HG02852 (cell line): Measurements from ENCODE around the gene NAV2.
"Not testable (repeated sequence)": the region's sequence is repeated elsewhere in the genome, so short reads cannot be mapped to it uniquely, and the experiment has no call there.

ENCODE experiments used
- ATAC-seq: cut with Tn5 transposase; IDR thresholded peaks from one replicate; pipeline ENCODE4 v1.9.1; 2021; ENCODE audit warnings: mild to moderate bottlenecking, moderate library complexity; ENCODE audit not compliant: unreplicated experiment

The NAV2 gene

DNA sequence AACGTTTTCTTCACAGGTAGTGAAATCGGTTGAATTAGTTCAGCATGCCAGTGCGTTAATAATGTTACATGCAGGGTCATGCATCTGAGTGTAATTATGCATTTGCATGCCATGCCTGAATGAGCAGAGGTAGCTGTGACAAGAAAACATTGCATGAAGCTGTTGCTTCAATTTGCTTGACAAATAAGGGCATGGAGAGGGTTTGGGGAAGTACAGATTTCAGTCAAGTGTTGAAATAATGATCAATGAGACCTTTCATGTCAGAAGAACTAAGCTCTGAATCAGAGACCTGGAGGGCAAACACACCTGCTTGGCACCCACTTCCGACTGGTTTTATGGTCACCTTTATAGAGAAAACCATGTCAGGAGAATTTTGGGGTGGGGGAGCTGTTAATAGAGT is 226.2 kb downstream of the NAV2 start:
- ATAC-seq = peak; percentile 43

- peak; percentile 54 for ATAC-seq
Measured at GRCh38 chr11:19939415-19939929, 226.8 kb downstream of the NAV2 start.

- ATAC-seq = no peak
Measured at GRCh38 chr11:19940831-19941230, 228.2 kb downstream of the NAV2 start.

DNA sequence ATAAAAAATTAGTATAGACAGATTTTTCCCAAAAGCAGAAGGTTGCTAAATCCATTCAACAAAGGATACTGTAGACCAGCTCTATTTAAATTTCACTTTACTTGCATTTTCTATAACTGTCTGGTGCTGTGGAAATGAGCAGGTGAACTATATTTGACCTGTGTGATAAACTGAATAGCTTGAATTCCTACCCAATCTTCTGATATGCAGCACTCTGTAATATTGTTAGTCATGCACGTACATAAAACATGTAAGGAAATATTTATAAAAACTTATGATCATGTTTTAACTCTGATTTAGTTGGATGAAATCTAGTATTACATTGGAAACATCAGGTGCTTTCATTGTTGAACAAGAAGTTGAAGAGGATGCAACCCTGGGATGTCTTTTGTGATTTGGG is 234.0 kb downstream of the NAV2 start:
- ATAC-seq = no peak

DNA sequence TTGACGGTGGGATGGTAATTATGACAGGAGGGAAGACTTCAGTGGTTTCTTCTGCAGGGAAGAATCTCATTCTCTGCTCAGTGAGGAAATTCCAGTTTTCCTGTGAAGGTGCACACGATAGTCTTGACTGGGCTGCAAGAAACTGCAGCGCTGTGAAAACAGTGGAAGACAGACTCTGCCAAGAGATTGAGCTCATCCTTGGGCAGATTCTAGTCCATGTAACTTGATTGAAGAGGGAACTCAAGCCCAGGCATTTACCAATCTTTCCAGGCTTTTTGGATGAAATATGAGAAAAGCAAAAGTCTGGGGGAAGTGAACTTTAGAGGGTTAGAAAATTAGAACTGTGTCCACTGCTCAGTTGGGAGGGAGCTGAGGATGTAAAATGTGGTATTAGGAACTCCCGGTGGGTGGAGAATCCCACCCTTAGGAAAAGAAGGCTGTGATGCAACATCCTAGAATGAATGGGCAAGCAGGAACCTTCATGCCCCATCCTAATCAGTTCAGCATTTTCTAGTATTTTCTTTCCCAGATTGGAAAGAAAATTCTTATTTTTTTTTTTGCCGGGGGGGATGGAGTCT is 235.0 kb downstream of the NAV2 start:
- ATAC-seq = no peak

DNA sequence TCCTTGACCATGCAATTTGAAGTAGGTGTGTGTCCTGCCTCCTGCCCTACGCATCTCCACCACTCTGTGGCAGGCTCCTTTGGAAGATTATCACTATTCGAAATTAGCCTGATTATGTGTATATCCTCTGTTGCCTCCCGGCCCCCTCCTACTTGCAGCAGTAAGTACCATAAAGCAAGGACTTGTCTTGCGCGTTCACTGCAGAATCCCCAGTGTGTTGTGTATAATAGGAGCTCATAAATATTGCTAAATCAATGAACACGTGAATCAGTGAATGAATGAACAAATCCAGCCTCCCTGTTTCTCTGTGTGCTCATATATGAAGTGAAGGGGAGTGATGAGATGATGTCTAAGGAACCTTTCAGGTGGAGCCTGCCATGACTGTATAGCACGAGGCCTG is 237.0 kb downstream of the NAV2 start:
- no peak for ATAC-seq

- peak; percentile 84 for ATAC-seq
Measured at GRCh38 chr11:19951558-19952115, 239.0 kb downstream of the NAV2 start.

GRCh38 chr11:19952116-19952605 is 239.5 kb downstream of the NAV2 start:
- no peak for ATAC-seq

GRCh38 chr11:19952911-19953310 is 240.3 kb downstream of the NAV2 start:
- ATAC-seq = no peak

DNA sequence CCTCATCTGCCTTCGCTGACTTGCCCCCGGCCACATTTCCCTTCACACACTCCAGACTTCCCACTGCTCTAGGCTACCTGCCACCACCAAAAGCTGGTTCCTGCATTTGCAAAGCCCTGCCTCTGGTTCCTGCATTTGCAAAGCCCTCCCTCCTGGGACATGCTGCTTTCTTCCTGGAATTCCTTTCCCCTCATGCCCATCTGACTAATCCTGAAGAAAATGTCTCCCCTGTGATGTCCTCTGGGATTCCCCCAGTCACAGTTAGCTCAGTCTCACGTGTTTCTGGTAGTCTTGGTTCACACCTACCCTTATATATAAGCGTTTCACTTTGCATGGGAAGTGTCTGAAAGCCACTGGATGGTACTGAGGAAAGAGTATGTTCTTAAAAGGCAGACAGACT is 240.7 kb downstream of the NAV2 start:
- no peak for ATAC-seq

- ATAC-seq = no peak
Measured at GRCh38 chr11:19953909-19954308, 241.3 kb downstream of the NAV2 start.

DNA sequence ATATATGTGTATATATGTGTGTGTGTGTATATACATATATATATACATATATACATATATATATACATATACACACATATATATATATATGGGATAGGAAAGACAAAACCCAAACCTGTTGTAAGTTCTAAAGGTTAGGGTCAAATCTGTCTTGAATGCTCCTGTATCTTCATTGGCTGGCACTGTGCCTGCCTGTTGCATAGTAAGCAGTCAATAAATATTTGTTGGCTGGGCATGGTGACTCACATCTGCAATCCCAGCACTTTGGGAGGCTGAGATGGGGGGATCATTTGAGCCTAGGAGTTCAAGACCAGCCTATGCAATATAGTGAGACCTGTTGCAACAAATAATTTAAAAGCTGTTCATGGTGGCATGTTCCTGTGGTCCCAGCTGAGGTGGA is 242.3 kb downstream of the NAV2 start:
- ATAC-seq = no peak

DNA sequence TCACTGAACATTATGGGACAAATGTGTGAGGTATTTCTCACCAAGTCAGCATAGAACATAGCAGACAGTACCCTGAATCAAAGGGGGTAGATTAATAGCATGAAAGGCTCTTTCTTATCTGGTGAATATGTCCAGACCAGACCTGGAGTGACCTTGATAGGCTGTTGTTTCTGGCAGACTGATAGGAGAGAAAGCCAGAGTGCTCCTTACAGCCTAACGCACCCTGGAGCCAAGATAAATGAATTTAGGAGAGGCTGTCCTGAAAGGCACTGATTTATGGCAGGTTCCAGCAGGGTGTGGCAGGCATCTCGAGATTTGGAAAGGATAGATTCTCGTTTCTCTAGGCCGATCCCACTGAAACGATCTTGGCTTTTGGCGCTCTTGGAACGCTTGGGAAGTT is 243.0 kb downstream of the NAV2 start:
- ATAC-seq = no peak

GRCh38 chr11:19956228-19956627 is 243.6 kb downstream of the NAV2 start:
- no peak for ATAC-seq

DNA sequence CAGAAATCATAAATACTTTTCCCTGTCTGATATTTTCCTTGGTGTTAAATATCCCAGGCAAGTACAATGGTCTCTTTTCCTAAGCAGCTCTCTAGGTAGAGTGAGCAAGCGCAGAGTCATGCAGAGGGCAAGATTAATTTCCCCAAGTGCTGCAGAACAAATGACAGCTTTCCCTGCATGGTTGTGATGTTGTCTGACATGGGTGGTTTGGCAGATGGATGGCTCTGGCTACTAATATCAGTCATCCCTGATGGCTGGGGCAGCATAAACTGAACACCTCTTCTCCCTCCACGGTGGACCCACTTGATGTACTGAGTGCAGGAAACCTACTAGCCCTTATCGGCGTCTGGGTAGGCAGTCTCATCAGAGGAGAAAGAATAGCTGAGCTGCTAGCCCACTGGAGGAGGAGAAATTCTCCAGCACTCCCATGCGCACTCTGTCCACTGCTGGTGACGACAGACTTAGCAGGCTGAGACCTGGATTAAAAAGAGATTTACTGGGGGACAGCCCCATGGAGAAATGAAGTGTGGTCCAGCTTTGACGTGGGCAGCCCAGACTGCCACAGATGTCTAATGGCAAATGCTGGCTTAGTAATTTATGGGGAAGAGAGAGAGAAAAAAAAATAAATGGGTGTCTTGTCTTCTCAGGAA is 244.8 kb downstream of the NAV2 start:
- no peak for ATAC-seq

DNA sequence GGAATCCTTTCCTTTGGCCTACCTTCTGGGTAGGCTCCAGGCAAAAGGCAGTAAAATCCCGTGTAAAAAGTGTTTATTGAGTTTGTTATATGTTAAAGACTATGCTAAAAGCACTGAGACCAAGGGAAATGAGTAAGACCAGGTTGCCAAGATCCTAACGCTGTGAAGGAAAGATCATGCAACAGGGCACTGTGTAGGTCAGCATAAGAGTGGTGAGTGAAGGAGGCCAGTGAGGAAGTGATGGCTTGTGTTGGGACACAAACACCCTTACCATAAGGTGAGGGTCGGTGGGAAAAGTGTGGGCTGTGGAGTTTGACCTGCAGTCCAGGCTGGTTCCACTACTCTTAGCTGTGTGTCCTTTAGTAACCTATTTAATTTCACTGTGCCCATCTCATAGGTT is 245.6 kb downstream of the NAV2 start:
- ATAC-seq = no peak

DNA sequence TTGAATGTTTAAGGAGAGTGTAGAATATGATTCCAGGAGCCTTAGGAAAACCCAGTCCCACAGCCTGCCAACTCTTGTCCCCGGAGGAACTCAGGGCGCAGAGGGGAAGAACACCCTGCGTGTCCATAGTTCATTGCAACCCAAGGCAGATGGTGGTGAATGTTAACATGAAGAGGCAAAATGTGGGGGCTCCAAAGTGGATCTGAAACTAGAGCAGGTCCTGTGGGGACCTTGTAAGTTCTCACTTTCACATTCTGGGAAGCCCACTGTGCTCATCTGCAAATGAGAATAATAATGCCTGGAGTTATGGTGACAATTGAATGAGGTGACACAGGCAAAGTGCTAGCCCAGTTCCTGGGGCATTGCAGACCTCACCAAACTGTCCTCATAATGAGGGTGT is 246.6 kb downstream of the NAV2 start:
- ATAC-seq = no peak

DNA sequence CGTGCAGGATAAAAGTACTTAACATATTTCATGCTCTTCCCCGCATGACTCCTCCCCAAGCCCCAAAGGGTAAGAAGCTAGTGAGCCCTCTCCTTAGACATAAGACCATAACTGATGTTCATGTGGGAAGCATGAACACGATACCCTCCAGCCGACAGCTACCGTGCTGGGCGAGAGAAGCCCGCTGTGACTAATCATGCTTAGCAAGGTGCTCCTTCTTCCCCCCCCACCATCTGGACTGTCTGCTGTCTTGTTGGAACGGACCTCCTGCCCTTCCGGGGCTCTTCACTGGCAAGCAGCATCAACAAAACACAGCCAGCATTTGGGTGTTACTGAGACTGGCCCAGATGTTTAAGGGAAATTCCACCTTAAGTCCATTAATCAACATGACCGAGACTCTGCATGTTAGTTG is 247.0 kb downstream of the NAV2 start:
- ATAC-seq = no peak

DNA sequence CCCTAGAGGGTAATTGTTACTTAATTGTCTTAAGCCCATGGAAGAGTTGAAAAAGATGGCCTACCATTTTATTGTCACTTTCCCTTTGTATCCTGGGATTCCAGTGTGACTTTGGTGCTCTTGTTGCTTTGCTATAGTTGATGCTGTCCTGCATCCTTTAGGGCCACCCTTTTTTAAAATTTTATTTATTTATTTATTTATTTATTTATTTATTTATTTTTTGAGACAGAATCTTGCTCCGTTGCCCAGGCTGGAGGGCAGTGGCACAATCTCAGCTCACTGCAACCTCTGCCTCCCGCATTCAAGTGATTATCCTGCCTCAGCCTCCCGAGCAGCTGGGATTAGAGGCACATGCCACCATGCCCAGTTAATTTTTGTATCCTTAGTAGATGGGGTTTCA is 247.8 kb downstream of the NAV2 start:
- ATAC-seq = not testable (repeated sequence)

DNA sequence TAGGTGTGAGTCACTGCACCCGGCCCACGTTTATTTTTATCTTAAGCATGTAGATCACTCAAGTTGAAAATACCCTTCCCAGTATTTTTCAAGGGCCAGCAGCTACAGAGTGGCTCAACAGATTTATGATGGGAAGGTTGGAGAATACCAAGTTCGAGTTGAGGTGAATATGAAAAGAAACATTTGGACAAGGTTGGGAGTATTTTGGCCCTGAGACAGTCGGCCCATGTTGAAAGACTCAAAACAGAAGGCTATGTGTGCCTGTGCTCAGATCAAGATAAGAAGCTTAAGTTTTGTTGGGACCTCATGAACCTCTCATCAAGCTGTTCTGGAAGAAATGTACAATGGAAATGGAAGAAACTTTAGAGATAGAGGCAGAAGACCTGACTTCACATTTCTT is 248.6 kb downstream of the NAV2 start:
- ATAC-seq = no peak

DNA sequence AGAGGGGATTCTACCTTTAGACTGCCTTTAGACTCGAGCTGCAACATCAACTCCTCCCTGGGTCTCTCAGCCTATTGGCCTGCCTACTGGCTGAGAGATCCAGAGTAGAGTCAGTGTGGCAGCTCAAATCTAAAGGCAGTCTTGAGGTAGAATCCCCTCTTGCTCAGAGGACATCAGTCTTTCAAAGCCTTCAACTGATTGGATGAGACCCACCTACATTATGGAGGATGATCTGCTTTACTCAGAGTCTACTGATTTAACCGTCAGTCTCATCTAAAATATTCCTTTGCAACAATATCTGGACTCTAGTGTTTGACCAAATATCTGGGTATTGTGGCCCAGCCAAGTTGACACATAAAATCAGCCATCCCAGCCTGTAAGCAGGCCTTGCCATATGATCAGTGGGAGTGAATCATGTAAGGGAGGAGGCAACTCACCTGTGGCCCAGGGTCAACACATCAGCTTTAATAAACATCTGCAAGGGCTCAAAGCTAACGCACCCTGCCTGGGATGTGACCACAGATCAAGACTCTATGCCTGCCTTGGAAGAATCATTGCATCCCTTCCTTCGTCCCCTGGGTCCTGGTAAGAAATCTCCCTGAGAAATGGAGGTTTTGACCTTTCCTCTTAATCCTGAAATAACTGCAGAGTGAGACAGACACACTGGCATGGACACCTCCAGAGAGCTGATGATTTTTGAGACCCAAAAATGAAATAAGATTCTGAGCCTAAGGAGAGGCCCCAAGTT is 249.6 kb downstream of the NAV2 start:
- ATAC-seq = no peak

GRCh38 chr11:19962801-19963175 is 250.2 kb downstream of the NAV2 start:
- no peak for ATAC-seq
